ENCODE results near the gene NF1.

NF1 gene

DNA sequence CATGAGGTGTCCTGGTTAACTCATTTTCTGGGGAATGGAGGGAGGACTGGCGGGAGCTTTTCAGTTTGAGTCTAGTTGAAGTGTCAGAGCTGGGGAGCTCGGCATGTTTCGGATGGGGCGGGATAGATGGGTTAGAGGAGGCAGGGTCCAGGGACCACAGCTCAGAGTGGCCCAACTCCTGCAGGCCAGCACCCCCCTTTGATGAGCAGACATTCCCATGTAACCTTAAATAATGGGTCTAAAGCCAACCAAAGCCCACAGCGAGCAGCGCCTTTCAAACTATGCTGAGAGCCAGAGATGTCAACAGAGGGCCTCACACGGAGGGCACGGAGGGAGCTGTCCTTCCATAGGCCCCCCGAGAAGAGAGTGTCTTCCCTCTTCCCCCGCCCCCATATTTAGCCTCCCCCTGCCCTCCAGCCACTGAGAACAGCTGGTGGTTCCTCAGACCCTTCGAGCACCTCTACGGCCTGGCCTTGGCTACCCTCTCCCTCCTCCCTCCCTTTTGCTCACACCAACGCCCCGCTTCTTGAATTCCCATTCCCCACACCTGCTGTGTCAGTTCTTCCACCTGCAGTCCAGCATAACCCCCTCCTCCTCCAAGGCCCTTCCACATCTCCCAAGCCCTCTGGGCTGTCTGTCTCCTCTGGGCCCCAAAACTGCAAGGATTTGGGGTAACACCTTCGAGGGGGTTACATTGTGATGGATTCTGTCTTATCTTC, 318.5 kb downstream of the NF1 start:
- no peak for DNase-seq

DNA sequence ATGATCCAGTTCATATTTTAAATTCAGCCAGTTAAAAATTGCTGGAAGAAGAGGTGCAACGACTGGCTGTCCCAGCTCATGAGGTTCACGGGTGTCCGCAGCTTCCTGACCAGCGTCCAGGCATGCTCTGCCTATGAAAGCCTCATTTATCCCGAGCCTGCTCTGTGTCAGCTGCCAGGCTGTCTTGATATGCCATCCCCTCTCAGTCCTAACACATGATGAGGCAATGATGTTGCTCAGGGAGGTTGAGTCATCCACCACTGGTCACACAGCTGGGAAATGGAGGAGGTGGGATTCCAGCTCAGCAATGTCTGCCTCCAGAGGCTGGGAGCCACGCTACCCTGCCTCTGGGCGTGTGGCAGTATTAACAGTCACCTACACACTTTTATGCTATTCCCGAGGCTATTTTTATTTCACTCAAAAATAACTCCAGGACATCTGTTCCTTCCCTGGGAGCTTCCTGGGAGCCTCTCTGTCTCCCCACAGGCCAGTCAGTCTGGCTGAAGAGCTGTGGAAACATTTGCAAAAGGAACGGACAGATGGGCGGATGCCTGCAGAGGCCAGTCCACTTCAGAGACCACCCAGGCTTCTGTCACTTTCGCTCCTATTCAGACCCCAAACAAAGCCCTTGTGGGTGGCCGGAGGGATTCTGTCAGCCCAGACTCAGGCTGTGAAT, 319.2 kb downstream of the NF1 start:
- no peak for DNase-seq

DNA sequence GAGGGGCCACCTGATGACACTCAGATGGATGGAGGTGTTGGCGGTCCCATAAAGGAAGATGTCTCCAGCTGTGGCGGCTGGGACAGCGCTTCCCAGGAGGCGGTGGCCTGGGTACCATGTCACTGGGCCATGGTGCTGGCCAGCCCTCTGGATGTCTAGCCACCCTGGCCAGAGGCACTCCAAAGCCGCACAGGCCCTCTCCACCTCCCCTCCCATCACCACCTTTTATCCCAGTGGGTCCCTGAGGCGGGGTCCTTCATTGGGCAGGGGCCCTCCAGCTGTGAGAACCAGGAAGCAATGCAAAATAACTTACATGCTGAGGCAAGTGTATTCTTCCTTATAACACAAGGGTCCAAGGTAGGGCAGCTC, 319.8 kb downstream of the NF1 start:
- DNase-seq = no peak

DNA sequence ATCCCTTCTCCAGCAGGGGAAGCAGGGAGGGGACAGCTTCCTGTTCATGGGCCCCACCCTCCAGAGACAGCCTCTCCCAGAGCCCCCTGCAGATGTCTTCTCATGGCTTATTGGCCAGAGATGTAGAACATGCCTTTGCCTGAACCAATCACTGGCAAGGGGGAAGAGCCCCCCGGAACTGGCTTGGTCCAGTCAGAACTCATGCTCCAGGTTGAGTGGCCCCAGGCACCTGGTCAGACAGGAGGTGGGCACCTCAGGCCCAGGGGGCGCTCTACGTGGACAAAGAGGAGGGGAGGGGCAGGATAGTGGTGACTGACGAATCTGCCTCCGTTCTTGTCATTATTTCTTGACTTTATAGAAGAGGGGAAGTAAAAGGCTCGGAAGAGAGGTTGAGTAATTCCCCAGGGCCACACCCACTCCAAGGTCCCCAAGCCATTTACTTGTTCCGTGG, 320.3 kb downstream of the NF1 start:
- no peak for DNase-seq

DNA sequence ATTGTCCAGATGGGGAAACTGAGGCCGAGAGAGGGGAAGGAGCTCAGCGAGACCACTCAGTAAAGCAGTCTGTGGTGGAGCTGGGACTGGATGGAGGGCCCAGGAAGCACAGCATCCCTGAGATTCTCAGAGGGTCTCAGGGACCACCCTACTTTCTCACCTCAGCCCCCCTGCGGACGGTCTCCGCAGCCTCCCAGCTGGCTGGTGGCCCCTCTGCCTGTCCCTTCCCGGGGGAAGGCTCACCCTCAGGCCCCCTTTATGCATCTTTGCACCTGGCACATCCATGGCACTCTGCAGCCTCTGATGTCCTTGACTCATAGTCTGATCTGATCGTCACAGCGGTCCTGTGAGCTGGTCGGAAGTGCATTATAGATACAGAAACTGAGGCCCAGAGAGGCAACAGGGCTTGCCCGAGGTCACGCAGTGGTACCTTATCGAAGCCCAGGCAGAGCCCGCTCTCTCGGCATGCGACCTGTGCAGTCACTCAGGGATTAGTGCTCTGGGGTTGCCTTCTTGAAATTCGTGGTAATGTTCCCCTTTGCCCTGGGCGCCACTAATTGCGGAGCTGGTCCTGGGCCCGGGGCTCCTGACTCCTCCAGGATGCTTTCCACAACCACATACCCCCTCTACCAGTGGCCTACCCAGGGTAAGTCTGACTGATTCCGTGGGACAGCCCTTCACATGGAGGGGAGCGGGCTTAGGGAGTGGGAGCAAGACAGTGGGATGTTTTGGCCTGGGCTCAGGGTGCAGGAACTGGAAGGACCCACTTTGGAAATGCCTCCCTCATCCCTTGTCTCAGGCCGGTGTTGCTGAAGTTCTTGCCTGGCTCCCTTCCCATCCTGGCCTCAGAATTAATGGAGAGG, 321.1 kb downstream of the NF1 start:
- DNase-seq = no peak

DNA sequence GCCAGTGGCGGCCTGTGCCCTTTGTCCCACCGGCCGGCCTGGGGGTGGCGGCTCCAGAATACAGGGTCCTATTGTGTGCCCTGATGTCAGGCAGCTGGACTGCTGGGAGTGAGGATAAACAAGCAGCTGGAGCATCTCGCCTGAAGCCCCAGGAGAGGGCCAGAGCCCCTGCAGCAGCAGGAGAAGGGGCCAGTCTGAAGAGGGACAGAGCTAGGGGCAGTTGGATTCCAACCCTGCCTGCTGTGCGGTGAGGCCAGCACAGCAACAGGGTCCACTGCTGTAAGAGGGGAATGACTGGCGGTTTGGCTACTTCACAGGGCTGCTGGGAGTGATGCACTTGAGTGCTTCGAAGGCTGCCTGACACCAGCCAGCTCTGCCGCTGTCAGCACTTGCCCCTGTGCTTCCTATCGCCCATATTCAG, 321.7 kb downstream of the NF1 start:
- peak; percentile 18 for DNase-seq

DNA sequence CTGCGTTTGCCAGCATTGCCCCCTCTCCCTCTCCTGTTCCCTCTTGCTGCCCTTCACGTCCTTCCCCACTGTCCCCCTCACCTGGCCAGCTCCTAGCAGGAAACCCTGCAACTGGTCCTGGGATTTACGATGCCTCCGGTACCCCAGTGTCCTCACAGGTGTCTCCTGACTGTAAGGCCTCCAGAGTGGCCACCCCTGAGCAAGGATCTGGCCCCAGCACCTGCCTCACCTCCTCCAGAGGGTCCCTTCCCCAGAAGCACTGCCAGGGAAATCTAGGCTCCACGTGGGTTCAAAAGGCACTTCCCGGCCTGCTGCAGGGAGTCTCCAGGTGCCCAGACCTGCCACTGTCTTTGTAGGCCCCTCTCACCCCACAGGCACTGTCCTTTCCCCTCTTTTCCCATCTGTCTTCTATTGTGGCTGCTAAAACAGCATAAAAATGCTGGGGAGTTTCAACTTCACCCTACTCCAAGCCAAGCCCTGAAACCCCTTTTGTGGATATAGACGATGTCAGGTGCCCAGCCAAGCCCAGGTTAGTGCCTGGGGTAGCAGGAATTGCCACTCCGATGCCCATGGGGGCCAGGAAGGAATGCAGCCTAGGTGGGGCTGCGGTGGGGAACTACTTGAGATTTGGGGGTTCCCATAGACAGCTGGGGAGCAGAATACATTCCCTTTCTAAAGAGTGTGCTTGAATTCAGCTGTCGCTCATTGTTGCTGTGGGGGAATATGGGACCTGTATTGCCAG, 322.4 kb downstream of the NF1 start:
- no peak for DNase-seq

DNA sequence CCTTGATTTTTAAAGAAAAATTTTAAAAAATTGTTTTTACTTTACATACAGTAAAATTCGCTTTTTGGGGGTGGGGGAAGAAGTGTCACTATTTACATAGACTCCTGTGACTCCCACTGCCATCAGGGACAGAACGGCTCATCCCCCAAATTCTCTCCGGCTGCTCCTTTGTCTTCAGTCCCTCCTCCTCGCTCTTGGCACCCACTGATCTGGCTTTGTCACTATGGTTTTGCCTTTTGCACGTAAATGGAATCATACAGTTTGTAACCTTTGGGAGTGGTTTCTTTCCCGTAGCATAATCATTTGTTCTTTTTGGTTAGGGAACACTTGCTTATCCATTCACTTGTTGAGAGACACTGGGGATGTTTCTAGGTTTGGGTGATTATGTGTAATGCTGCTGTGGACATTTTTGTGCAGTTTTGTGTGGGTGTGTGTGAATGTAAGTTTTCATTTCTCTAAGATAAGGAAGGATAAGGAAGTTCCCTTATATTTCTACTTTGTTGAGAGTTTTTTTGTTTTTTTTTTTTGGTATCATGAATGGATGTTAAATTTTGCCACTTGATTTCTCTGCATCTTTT, 324.1 kb downstream of the NF1 start:
- DNase-seq = no peak

DNA sequence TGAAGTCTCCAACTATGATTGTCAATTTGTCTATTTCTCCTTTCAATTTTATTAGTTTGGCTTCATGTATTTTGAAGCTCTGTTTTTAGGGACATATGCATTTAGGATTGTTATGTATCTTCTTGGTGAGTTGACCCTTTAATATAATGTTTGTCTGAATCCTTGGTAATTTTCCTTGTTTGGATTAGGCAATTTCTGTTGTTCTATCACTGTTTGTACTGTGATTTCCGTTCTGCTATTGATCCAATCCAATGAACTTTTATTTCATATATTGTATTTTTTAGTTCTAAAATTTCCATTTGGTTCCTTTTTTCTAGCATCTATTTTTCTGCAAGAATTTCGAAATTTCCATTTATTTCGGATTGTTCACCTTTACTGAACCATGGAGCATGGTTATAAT, 327.7 kb downstream of the NF1 start:
- DNase-seq = no peak

DNA sequence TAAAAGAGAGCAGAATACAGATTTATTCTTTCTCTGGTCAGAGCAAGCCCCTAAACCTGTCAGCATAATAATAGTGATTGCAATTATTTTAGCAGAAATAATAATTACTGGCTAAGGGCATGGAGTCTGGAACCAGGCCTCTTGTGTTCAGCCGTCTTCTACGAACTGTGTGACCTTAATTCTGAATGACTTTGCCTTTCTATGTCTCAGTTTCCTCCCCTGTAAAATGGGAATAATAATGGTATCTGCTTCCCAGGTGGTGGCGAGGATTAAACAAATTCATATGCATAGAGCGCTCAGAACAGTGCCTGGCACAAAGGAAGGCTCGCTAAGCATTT, 330.1 kb downstream of the NF1 start:
- DNase-seq = no peak

DNA sequence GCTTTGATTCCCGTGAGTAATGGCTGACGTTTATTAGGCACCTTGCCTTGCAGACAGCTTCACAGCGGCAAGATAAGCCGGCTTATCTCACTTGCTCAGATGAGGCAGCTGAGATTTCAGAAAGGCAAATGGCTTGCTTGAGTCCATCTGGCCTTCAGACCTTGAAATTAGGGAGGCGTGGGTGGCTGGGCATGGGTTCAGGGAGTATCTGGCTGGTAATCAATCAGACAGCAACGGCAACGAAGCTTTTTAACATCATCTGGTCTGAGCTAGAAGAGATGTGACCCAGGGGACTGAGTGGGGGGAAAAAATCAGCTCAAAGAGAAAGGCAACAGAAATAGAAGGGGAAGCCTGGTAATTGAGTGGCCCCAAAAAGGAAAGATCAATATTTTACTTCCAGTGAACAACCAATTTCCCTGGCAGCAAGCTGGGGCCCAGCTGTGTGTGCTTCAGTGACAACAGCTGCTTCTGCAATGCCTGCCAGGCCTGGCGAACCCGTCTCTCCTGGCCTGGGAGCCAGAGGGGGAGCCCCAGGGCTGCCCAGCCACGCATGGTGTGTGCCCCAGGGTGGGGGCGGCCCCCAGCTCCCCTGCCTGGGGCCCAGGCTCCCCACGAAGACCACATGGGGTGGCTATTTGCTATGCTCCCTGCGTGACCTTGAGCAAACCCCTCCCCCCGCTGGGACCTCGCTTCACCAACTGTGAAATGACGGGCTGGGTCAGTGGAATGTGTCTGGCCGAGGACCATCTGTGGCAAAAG, 330.7 kb downstream of the NF1 start:
- DNase-seq = peak; percentile 93
